HL-60 (cell line): Measurements from ENCODE around the gene CARMIL1.

ENCODE experiments used
- DNase-seq, 2 experiments: peaks; one replicate each; pipeline ENCODE4 v3.0.0-alpha.2; 2010 to 2020; ENCODE audit warnings: low read depth in 1 of 2, low spot score in 1 of 2
- H3K27ac ChIP-seq: fragments of 250-450 bp; sonication (Bioruptor Pico); replicated peaks from 2 replicates; pipeline ENCODE4 v1.5.1; 2020; ENCODE audit warnings: mild to moderate bottlenecking, moderate library complexity
- H3K27me3 ChIP-seq: fragments of 250-450 bp; sonication (Bioruptor Pico); 2 replicates; pipeline ENCODE4 v1.5.1; 2021; ENCODE audit warnings: mild to moderate bottlenecking, moderate library complexity; ENCODE audit not compliant: insufficient read depth, poor library complexity, severe bottlenecking
- H3K4me3 ChIP-seq: replicated peaks from 2 replicates; pipeline ENCODE4 v1.5.1; 2011; ENCODE audit warnings: mild to moderate bottlenecking, control low read depth, low read length; ENCODE audit not compliant: insufficient read depth
- GABPA ChIP-seq: IDR thresholded peaks from 2 replicates; pipeline ENCODE4 v1.6.1; 2012; ENCODE audit warnings: low read depth
- POLR2AphosphoS5 ChIP-seq: IDR thresholded peaks from 2 replicates; pipeline ENCODE4 v1.6.1; 2012; ENCODE audit warnings: low read depth
- SPI1 ChIP-seq: IDR thresholded peaks from 2 replicates; pipeline ENCODE4 v1.6.1; 2012; ENCODE audit warnings: low read depth, mild to moderate bottlenecking, borderline replicate concordance
- TF ChIP-seq, protein P1 (sequence below): IDR thresholded peaks from 2 replicates; pipeline ENCODE4 v1.6.1; 2012; ENCODE audit warnings: low read depth; ENCODE audit not compliant: insufficient replicate concordance
- TF ChIP-seq, protein P2 (sequence below): IDR thresholded peaks from one replicate; pipeline ENCODE4 v1.5.1; 2011; ENCODE audit warnings: low read length, control low read depth, inconsistent platforms; ENCODE audit not compliant: insufficient read depth

CARMIL1 gene

DNA sequence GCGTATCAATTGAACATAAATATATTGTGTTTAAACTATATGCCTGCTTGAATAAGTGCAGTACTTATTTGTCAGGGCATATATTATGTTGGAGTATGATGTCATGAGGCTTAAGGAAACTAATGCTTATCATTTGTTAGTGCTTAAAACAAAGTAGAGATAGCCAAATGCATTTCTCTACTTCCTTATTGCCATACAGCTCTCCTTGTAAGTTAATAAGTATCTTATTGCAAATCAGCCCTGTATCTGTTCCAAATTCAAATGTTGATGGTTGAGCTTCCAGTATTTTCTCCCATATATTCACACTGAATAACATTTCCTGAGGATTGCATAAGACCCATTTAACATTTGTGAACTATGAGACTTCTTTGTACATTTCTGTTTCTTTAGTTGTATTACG, 57.8 kb downstream of the CARMIL1 start:
- Histone ChIP-seq H3K27ac (no peak overlapping the region), H3K27me3 (no peaks in the 10 kb centered on the region), H3K4me3 (no peak overlapping the region)
- no peak for DNase-seq
- TF ChIP-seq GABPA = no peak
- no peak for TF ChIP-seq POLR2AphosphoS5
- TF ChIP-seq, protein P1, sequence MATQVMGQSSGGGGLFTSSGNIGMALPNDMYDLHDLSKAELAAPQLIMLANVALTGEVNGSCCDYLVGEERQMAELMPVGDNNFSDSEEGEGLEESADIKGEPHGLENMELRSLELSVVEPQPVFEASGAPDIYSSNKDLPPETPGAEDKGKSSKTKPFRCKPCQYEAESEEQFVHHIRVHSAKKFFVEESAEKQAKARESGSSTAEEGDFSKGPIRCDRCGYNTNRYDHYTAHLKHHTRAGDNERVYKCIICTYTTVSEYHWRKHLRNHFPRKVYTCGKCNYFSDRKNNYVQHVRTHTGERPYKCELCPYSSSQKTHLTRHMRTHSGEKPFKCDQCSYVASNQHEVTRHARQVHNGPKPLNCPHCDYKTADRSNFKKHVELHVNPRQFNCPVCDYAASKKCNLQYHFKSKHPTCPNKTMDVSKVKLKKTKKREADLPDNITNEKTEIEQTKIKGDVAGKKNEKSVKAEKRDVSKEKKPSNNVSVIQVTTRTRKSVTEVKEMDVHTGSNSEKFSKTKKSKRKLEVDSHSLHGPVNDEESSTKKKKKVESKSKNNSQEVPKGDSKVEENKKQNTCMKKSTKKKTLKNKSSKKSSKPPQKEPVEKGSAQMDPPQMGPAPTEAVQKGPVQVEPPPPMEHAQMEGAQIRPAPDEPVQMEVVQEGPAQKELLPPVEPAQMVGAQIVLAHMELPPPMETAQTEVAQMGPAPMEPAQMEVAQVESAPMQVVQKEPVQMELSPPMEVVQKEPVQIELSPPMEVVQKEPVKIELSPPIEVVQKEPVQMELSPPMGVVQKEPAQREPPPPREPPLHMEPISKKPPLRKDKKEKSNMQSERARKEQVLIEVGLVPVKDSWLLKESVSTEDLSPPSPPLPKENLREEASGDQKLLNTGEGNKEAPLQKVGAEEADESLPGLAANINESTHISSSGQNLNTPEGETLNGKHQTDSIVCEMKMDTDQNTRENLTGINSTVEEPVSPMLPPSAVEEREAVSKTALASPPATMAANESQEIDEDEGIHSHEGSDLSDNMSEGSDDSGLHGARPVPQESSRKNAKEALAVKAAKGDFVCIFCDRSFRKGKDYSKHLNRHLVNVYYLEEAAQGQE = no peak
- TF ChIP-seq SPI1 = no peak
- TF ChIP-seq, protein P2, sequence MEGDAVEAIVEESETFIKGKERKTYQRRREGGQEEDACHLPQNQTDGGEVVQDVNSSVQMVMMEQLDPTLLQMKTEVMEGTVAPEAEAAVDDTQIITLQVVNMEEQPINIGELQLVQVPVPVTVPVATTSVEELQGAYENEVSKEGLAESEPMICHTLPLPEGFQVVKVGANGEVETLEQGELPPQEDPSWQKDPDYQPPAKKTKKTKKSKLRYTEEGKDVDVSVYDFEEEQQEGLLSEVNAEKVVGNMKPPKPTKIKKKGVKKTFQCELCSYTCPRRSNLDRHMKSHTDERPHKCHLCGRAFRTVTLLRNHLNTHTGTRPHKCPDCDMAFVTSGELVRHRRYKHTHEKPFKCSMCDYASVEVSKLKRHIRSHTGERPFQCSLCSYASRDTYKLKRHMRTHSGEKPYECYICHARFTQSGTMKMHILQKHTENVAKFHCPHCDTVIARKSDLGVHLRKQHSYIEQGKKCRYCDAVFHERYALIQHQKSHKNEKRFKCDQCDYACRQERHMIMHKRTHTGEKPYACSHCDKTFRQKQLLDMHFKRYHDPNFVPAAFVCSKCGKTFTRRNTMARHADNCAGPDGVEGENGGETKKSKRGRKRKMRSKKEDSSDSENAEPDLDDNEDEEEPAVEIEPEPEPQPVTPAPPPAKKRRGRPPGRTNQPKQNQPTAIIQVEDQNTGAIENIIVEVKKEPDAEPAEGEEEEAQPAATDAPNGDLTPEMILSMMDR = no peak

DNA sequence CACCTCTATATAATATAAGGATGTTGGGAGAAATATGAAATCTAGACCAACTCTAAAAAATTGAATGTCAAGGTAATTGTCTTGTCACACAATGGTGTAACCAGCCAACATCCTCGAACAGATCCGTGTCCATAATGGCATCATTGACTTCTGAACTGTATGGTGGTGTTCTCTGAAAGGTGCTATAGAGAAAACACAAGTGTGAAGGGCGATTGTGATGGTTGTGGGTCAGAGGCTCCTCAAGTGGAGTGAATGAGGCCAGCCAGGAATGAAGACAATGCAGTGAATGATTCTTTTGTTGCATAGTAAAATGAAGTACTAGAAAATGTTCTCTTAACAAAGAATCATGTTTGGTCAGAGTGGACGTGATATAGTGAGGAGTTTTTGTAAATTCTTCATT, 58.3 kb downstream of the CARMIL1 start:
- no peak for DNase-seq
- H3K27ac ChIP-seq = no peak overlapping the region
- no peak overlapping the region for H3K4me3 ChIP-seq
- TF ChIP-seq, protein P2 = no peak
- TF ChIP-seq GABPA (no peak), SPI1 (no peak), POLR2AphosphoS5 (no peak)
- TF ChIP-seq, protein P1 = no peak
- H3K27me3 ChIP-seq = no peaks in the 10 kb centered on the region

DNA sequence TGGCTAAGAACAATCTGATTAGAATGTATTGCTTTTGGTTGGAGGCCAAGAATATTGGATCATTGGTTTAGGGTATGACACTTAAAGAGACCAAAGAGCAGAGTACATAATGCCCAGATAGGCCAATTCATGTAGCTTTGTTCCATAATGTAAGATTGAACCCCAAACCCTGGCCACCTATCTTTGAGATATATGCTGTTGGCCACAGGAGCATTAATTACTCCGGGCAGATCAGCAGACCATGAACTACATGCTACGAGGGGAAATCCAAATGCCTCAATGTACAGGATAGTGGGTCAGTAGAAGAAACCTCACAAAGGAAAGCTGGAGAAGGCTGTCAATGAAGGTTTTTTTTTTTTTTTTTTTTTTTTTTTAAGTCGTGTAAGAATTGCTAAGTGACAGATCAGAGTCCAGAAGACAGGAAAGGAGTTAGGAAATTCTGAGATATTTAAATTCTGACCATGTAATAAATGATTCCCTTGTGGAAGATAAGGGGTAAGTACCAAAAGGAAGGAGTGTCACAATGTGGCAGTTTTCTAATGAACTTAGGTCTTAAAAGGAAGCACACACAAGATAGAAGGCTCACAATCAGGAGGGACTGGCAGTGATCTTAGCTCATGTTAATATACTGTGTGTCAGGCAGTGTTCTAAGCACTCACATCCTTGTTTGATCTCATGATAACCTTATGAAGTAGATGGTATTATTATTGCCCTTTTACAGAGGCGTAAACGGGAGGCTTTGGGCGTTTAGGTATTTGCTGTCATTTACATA, 61.4 kb downstream of the CARMIL1 start:
- H3K4me3 ChIP-seq = no peak overlapping the region
- no peak for DNase-seq
- no peak overlapping the region for H3K27ac ChIP-seq
- H3K27me3 ChIP-seq = no peaks in the 10 kb centered on the region
- TF ChIP-seq GABPA (no peak), SPI1 (no peak)

DNA sequence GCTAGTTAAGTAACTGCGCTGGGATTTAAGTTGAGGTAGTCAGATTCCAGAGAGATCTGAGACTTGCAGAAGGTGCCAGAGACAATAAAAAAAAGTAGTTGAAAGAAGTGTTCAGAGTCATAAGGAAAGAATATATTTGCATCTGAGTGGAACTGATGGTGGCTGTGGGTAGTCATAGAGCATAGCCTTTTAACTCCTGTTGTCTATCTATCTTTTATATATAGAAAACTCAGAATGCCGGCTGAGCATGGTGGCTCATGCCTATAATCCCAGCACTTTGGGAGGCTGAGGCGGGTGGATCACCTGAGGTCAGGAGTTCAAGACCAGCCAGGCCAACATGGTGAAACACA, 62.0 kb downstream of the CARMIL1 start:
- TF ChIP-seq, protein P1 = no peak
- TF ChIP-seq POLR2AphosphoS5 = no peak
- TF ChIP-seq GABPA = no peak
- TF ChIP-seq, protein P2 = no peak
- TF ChIP-seq SPI1 = no peak
- H3K27me3 ChIP-seq = no peaks in the 10 kb centered on the region
- H3K4me3 ChIP-seq = no peak overlapping the region
- no peak for DNase-seq
- no peak overlapping the region for H3K27ac ChIP-seq
